HCT116 (cell line): ENCODE data around the gene PTGDS. TPM values are rescaled to one million over a fixed set of nuclear protein-coding genes. Genes with fewer than 3 reads are reported as not detected.

Experiments
- ATAC-seq: fragments of 200-7000 bp; cut with Tn5 transposase; 2 replicates; pipeline ENCODE4 v1.9.1; 2020; ENCODE audit warnings: mild to moderate bottlenecking, moderate library complexity
- BruUV-seq: library from RNA; stranded (reverse); fragments of 400-500 nt; replicated peaks from 2 replicates; lab custom pipeline; 2021; lab: Mats Ljungman, UMichigan
- CTCF ChIA-PET: fragments of 300-600 bp; sonication (Branson Sonifier 250); formaldehyde crosslinking; loops from one replicate; lab custom pipeline; 2021; ENCODE audit warnings: antibody characterized with exemption; lab: Charles Lee
- POLR2A ChIA-PET: fragments of 300-600, 350-600 bp; sonication (Branson Sonifier 250); formaldehyde crosslinking; loops from one replicate; lab custom pipeline; 2021; ENCODE audit warnings: antibody characterized with exemption; lab: Charles Lee
- RAD21 ChIA-PET, 2 experiments: fragments of 300-600 bp; sonication (Branson Sonifier 250); formaldehyde crosslinking; loops; one replicate each; lab custom pipeline; 2023; ENCODE audit warnings: low total read pairs in 2 of 2; ENCODE audit not compliant: uncharacterized antibody in 2 of 2, unreplicated experiment in 2 of 2, low non-redundant PET in 1 of 2; lab: Charles Lee
- DNase-seq: peaks from one replicate; pipeline ENCODE4 v3.0.0-alpha.2; 2010; ENCODE audit warnings: low read depth, low spot score
- H2AFZ ChIP-seq: fragments of 200-600 bp; shearing (Covaris generic), sonication (generic); 2 replicates; pipeline ENCODE4 v1.6.1; 2017; ENCODE audit warnings: low read depth, mixed run types, mixed read lengths, antibody characterized with exemption, low read length; ENCODE audit not compliant: poor library complexity, severe bottlenecking
- H3K27ac ChIP-seq: 2 replicates; pipeline ENCODE4 v1.5.1; 2012; ENCODE audit warnings: low read depth, low read length
- H3K27me3 ChIP-seq: fragments of 200-600 bp; sonication (generic); 2 replicates; pipeline ENCODE4 v1.6.1; 2016; ENCODE audit warnings: mixed run types, low read length, mixed read lengths; ENCODE audit not compliant: insufficient read depth
- H3K36me3 ChIP-seq, 2 experiments: fragments of 200-500 bp in 1 of 2; fragments of 200-600 bp in 1 of 2; sonication (Bioruptor generic) in 1 of 2; sonication (generic) in 1 of 2; 2 replicates each; pipeline versions ENCODE4 v1.5.1 to v1.6.1; 2014 to 2016; ENCODE audit warnings: low read length in 2 of 2, inconsistent platforms in 1 of 2, mixed read lengths in 1 of 2, mixed run types in 1 of 2; ENCODE audit not compliant: insufficient read depth in 2 of 2, control insufficient read depth in 1 of 2
- H3K4me1 ChIP-seq, 2 experiments: fragments of 200-600 bp in 1 of 2; sonication (generic) in 1 of 2; 2 replicates each; pipeline versions ENCODE4 v1.5.1 to v1.6.1; 2012 to 2017; ENCODE audit warnings: low read length in 2 of 2, inconsistent platforms in 1 of 2, mild to moderate bottlenecking in 1 of 2, mixed read lengths in 1 of 2, mixed run types in 1 of 2, moderate library complexity in 1 of 2; ENCODE audit not compliant: insufficient read depth in 2 of 2, control insufficient read depth in 1 of 2
- H3K4me2 ChIP-seq: fragments of 200-600 bp; sonication (generic); 2 replicates; pipeline ENCODE4 v1.6.1; 2017; ENCODE audit warnings: mixed run types, low read length, mixed read lengths
- H3K4me3 ChIP-seq, 2 experiments: fragments of 200-600 bp in 1 of 2; sonication (generic) in 1 of 2; replicated peaks in 1 of 2; 2 replicates each; pipeline ENCODE4 v1.5.1; 2011 to 2016; ENCODE audit warnings: low read length in 2 of 2, control low read depth in 1 of 2, low read depth in 1 of 2, mild to moderate bottlenecking in 1 of 2, mixed read lengths in 1 of 2, mixed run types in 1 of 2
- H3K79me2 ChIP-seq: fragments of 200-600 bp; sonication (generic); 2 replicates; pipeline ENCODE4 v1.6.1; 2017; ENCODE audit warnings: mild to moderate bottlenecking, mixed run types, low read length, moderate library complexity, mixed read lengths; ENCODE audit not compliant: insufficient read depth
- H3K9ac ChIP-seq: fragments of 200-600 bp; sonication (generic); 2 replicates; pipeline ENCODE4 v1.6.1; 2016; ENCODE audit warnings: low read length, mixed read lengths
- H3K9me2 ChIP-seq: fragments of 200-600 bp; sonication (generic), shearing (Covaris generic); 2 replicates; pipeline ENCODE4 v1.6.1; 2017; ENCODE audit warnings: mixed run types, mild to moderate bottlenecking, moderate library complexity; ENCODE audit not compliant: insufficient read depth
- H3K9me3 ChIP-seq, 2 experiments: fragments of 200-500 bp in 1 of 2; fragments of 200-600 bp in 1 of 2; sonication (Bioruptor generic) in 1 of 2; sonication (generic) in 1 of 2; 2 replicates each; pipeline ENCODE4 v1.6.1; 2014 to 2017; ENCODE audit warnings: low read length in 2 of 2, mixed read lengths in 2 of 2, inconsistent platforms in 1 of 2, low read depth in 1 of 2, mild to moderate bottlenecking in 1 of 2, mixed run types in 1 of 2, moderate library complexity in 1 of 2; ENCODE audit not compliant: control insufficient read depth in 1 of 2, insufficient read depth in 1 of 2
- H4K20me1 ChIP-seq: fragments of 200-600 bp; sonication (generic), shearing (Covaris generic); 2 replicates; pipeline ENCODE4 v1.6.1; 2017; ENCODE audit warnings: mixed run types, mild to moderate bottlenecking, moderate library complexity; ENCODE audit not compliant: insufficient read depth
- CBX3 ChIP-seq: IDR thresholded peaks from 2 replicates; pipeline ENCODE4 v1.6.1; 2012; ENCODE audit warnings: low read depth
- EGR1 ChIP-seq: IDR thresholded peaks from 2 replicates; pipeline ENCODE4 v1.6.1; 2012; ENCODE audit warnings: low read depth
- EZH2phosphoT487 ChIP-seq: fragments of 200-600 bp; IDR thresholded peaks from 2 replicates; pipeline ENCODE4 v1.6.1; 2018; ENCODE audit warnings: antibody characterized with exemption, borderline replicate concordance
- POLR2A ChIP-seq: IDR thresholded peaks from 2 replicates; pipeline ENCODE4 v1.7.0; 2011; ENCODE audit warnings: borderline replicate concordance; ENCODE audit not compliant: insufficient read depth, insufficient read length; ENCODE audit errors: extremely low read depth
- POLR2AphosphoS5 ChIP-seq: IDR thresholded peaks from 2 replicates; pipeline ENCODE4 v1.6.1; 2011; ENCODE audit warnings: mild to moderate bottlenecking, low read depth, low read length, moderate library complexity
- TCF7L2 ChIP-seq: IDR thresholded peaks from 2 replicates; pipeline ENCODE4 v1.7.0; 2011; ENCODE audit warnings: borderline replicate concordance, inconsistent platforms; ENCODE audit not compliant: insufficient read depth, insufficient read length; ENCODE audit errors: extremely low read depth
- YY1 ChIP-seq: IDR thresholded peaks from 2 replicates; pipeline ENCODE4 v1.6.1; 2011; ENCODE audit warnings: low read length, low read depth, moderate library complexity, mild to moderate bottlenecking; ENCODE audit not compliant: insufficient replicate concordance; ENCODE audit errors: extremely low read depth
- ZFX ChIP-seq: fragments of 450-650 bp; IDR thresholded peaks from 2 replicates; pipeline ENCODE4 v1.6.1; 2017
- ZNF274 ChIP-seq: fragments of 200-500 bp; sonication (Bioruptor generic); IDR thresholded peaks from 2 replicates; pipeline ENCODE4 v1.6.1; 2014; ENCODE audit warnings: mild to moderate bottlenecking, low read depth, low read length, inconsistent platforms
- intact Hi-C: fragments of 100-400 bp; cut with micrococcal nuclease; formaldehyde crosslinking; loops from 2 replicates; pipeline ENCODE4 v1.10.0; 2022
- total RNA-seq: library from RNA; stranded (reverse); gene quantifications from one replicate; pipeline ENCODE4 v1.2.1, GENCODE V29; 2021; ENCODE audit not compliant: unreplicated experiment
- TF ChIP-seq, protein P1 (sequence below), 3 experiments: fragments of 200-600 bp in 1 of 3; sonication (generic) in 1 of 3; IDR thresholded peaks in 2 of 3; conservative IDR thresholded peaks in 1 of 3; 2 replicates each; pipeline ENCODE4 v1.5.1; 2012 to 2017; ENCODE audit warnings: low read depth in 2 of 3, low read length in 2 of 3, antibody characterized with exemption in 1 of 3, borderline replicate concordance in 1 of 3, control low read depth in 1 of 3, mild to moderate bottlenecking in 1 of 3, mixed read lengths in 1 of 3, mixed run types in 1 of 3, moderate library complexity in 1 of 3; ENCODE audit not compliant: insufficient read depth in 1 of 3
- TF ChIP-seq, protein P2 (sequence below): IDR thresholded peaks from 2 replicates; pipeline ENCODE4 v1.6.1; 2012

Gene PTGDS
- total RNA-seq, 1 experiment from 2014 or later, result 3.1 TPM

DNA sequence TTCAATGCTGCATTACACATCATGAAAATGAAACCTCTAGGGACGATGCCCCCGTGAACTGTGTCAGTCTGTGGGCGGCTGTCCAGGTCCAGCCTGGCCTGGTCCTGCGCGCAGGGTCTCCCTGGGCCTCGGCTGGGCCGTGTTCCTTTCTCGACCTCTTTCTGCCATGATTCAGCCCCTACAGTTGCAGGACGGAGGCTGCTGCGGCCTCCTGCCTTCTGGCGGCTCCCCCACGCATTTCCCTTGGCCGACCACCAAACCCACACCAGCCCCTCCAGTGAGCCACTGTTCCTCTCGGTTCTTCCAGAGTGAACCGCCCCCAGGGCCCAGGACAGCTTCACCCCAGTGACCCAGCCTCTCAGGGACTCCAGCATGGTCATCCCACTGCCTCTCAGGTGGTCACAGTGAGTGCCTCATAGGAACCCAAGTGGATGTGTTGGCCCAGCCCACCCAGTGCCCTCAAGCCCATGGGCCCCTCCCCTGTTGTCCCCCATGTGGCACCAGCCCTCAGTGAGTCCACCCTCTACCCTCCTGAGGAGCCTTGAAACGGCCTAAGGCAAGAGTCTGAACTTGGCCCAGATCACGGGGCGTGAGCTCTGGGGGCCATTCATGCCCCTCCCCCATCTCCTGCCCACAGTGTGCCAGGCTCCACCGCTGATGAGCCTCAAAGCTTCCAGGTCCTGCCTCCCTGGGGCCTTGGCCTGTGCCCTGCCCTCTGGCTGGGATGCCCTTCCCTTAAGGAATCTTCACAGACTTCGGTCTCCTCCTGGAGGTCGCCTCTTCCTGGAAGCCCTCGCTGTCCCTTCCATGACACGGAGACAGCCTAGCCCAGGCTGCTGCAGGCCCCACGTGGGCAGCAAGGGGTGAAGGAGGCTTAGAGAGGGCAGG is 29.1 kb downstream of the PTGDS start (continued):
- no peak for TF ChIP-seq ZNF274
- TF ChIP-seq, all 23 proteins: peak for 0

DNA sequence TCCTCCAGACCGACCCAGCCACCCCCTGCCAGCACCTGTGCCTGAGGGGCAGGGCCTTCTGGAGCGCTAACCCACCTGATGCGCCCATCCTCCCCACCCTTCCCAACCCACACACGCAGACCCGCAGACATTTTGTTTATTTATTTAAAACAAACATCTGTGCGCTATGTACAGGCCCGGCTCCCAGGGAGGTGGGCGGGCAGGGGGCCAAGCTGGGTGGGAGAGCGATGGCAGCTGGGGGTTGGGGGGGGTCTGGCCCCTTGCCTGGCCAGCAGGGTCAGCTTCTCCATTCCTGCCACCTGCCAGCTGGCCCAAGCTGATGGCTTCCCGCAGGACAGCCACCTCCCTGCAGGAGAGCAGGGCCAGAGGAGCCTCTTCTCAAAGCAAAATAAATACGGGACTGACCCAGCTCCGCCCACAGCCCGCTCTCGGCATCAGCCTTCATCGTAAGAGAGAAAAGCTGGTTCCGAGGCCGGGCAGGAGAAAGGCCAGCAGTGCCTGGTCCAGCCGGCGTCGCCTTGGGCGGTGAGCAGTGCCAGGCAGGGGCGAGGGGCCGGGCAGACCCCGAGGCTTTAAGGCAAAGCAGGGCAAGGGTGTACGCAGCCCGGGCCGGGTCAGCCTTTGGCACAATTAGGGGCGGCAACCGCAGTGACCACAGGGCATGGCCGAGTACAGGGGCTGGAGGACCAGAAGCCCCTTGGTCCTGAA is 30.0 kb downstream of the PTGDS start:
- BruUV-seq, result no TSS peak
- H3K27me3 ChIP-seq, result no peaks in the 10 kb centered on the region
- no peak overlapping the region for H3K27ac ChIP-seq
- DNase-seq, result no peak
- no peaks in the 10 kb centered on the region for H4K20me1 ChIP-seq
- no peak overlapping the region for H3K9ac ChIP-seq
- no peak for ATAC-seq
- H3K4me2 ChIP-seq, result no peak overlapping the region
- no peaks in the 10 kb centered on the region for H3K79me2 ChIP-seq
- H2AFZ ChIP-seq, result no peak overlapping the region
- TF ChIP-seq YY1 (no peak), POLR2AphosphoS5 (no peak), ZFX (no peak), POLR2A (no peak)
- H3K36me3 ChIP-seq, result peaks cover 3 to 6% of the 10 kb centered on the region in 2 experiments; a peak in 3 of 4 replicates
- no peaks in the 10 kb centered on the region for H3K4me1 ChIP-seq
- ChIA-PET POLR2A (no interaction called here), RAD21 (no interaction called here), CTCF (no interaction called here)
- H3K9me2 ChIP-seq, result no peaks in the 10 kb centered on the region
- H3K4me3 ChIP-seq, result no peak overlapping the region
- peaks cover 0 to 4% of the 10 kb centered on the region in 2 experiments; a peak in 1 of 4 replicates for H3K9me3 ChIP-seq
- intact Hi-C loops, result no loop called here

DNA sequence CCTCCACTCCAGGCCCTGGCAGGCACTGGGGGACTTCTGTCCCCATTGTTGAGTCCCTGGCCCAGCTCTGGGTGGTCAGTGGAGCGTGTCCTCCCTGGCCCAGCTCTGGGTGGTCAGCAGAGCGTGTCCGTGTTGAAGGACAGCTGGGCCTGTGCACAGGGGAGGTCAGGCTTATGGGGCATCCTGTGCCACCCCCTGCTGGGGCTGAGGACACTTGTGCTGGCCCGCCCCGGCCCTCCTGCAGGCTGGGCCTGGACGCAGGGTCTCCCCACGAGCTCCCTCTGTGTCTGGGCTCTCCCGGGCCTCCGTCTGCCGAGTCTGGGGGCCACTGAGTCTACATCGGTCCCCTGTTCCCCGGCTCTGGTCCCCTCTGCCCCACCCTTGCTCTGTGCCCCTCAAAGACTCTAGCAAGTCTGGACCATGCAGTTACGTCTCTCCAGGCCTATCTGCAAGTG is 30.5 kb downstream of the PTGDS start:
- Histone ChIP-seq H3K79me2 (no peaks in the 10 kb centered on the region), H2AFZ (no peak overlapping the region), H3K4me2 (no peak overlapping the region), H3K9me2 (no peaks in the 10 kb centered on the region), H3K27me3 (no peaks in the 10 kb centered on the region), H3K9me3 (peaks cover 0 to 4% of the 10 kb centered on the region in 2 experiments; a peak in 1 of 4 replicates), H3K36me3 (peaks cover 3 to 6% of the 10 kb centered on the region in 2 experiments; a peak in 3 of 4 replicates), H4K20me1 (no peaks in the 10 kb centered on the region), H3K4me1 (no peaks in the 10 kb centered on the region), H3K9ac (no peak overlapping the region), H3K4me3 (no peak overlapping the region), H3K27ac (no peak overlapping the region)
- intact Hi-C loops, result no loop called here
- ATAC-seq, result no peak
- DNase-seq, result no peak
- ChIA-PET CTCF (no interaction called here), RAD21 (no interaction called here), POLR2A (no interaction called here)
- BruUV-seq, result no TSS peak
- TF ChIP-seq POLR2A, result no peak
- TF ChIP-seq EZH2phosphoT487, result no peak
- no peak for TF ChIP-seq CBX3
- no peak for TF ChIP-seq TCF7L2
- TF ChIP-seq, protein P1, sequence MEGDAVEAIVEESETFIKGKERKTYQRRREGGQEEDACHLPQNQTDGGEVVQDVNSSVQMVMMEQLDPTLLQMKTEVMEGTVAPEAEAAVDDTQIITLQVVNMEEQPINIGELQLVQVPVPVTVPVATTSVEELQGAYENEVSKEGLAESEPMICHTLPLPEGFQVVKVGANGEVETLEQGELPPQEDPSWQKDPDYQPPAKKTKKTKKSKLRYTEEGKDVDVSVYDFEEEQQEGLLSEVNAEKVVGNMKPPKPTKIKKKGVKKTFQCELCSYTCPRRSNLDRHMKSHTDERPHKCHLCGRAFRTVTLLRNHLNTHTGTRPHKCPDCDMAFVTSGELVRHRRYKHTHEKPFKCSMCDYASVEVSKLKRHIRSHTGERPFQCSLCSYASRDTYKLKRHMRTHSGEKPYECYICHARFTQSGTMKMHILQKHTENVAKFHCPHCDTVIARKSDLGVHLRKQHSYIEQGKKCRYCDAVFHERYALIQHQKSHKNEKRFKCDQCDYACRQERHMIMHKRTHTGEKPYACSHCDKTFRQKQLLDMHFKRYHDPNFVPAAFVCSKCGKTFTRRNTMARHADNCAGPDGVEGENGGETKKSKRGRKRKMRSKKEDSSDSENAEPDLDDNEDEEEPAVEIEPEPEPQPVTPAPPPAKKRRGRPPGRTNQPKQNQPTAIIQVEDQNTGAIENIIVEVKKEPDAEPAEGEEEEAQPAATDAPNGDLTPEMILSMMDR (IDR thresholded peaks at IDR 0.05 in 2 of 3, conservative IDR thresholded peaks at IDR 0.05 in 1 of 3; ENCODE audit: borderline replicate concordance in 1 of 3, insufficient read depth in 1 of 3, low read depth in 2 of 3, low read length in 2 of 3), result no peak
- TF ChIP-seq EGR1, result no peak
- TF ChIP-seq, protein P2, sequence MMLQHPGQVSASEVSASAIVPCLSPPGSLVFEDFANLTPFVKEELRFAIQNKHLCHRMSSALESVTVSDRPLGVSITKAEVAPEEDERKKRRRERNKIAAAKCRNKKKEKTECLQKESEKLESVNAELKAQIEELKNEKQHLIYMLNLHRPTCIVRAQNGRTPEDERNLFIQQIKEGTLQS, result no peak
- no peak for TF ChIP-seq ZFX
